GM19324 (cell line): ENCODE measurements around the gene EIF2B5.
"Not testable (repeated sequence)": the region's sequence is repeated elsewhere in the genome, so short reads cannot be mapped to it uniquely, and the experiment has no call there.

Experiments
- ATAC-seq: cut with Tn5 transposase; IDR thresholded peaks from one replicate; pipeline ENCODE4 v1.9.1; 2021; ENCODE audit warnings: mild to moderate bottlenecking, moderate library complexity; ENCODE audit not compliant: unreplicated experiment, low FRiP score

EIF2B5 gene

DNA sequence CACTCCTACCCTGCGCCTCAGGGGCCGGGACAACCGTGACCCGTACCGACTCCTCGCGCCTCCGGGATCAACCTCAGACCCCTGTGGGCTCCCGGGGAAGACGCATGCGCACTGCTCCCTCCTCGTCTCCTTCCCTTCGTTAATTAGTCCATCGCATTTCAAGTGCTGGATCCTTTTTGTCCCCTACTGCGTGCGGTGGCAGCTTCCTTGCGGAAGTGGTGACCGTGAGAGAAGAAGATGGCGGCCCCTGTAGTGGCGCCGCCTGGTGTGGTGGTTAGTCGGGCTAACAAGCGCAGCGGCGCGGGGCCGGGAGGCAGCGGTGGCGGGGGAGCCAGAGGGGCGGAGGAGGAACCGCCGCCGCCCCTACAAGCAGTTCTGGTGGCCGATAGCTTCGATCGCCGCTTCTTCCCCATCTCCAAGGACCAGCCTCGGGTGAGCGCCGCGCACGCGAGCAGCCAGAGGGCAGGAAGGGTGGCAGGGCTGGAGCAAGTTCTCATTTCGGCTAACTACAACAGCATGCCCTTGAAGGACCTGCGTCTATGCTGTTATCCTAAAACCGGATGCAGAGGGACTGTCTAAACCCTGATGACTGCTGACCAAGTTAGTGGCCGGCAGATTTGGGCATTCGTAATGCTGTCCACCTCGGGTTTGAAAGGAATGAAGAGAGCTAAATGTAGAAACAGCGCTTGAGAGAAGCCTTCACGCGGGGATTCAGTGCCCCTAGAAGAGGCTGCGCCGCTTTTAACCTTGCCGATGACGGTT lies at the start of gene EIF2B5:
EIF2B5 (plus strand) TSS at position 210 of the 762 bp plus-strand sequence; CDS start at position 238, 28 bp downstream.
- ATAC-seq: peak; percentile 92

GRCh38 chr3:184085389-184085852 lies 49.7 kb upstream of the EIF2B5 start:
- ATAC-seq: no peak

DNA sequence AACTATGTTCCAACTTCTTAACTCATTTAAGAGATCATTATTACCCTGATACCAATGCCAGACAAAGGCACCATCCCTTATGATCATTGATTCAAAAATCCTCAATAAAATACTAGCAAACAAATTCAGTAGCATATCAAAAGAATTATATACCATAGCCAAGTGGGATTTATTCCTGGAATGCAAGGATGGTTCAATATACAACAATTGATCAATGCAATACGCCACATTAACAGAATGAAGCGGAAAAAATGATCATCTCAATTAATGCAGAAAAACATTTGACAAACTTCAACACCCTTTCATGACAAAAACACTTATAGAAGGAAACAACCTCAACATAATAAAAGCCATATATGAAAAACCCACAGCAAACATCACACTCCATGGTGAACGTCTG lies 43.0 kb upstream of the EIF2B5 start:
- no peak for ATAC-seq

DNA sequence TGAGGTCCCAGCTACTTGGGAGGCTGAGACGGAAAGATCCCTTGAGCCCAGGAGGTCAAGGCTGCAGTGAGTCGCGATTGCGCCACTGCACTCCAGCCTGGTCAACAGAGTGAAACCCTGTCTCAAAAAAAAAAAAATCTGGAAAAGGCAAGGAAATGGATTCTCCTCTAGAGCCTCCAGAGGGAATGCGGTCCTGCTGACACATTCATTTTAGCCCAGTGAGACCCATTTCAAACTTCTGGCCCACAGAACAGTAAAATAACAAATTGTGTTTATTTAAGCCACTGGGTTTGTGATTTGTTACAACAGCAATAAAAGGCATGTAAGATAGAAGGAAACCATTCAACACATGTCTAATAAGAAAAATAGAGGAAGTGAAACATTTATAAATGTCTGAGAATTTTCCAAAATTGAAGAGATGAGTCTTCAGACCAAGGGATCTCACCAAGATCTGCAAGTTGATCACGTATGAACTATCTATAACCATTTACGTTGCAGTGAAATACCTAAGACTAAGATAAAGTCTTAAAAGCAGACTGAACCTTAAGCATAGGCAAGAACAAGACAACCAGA lies 38.3 kb upstream of the EIF2B5 start, which contains the start of gene HTR3E:
HTR3E (plus strand) TSS at position 254 of the 573 bp plus-strand sequence. CDS start 466 bp downstream, outside the sequence.
- no peak for ATAC-seq

GRCh38 chr3:184097556-184097955 lies 37.6 kb upstream of the EIF2B5 start:
- ATAC-seq: no peak

DNA sequence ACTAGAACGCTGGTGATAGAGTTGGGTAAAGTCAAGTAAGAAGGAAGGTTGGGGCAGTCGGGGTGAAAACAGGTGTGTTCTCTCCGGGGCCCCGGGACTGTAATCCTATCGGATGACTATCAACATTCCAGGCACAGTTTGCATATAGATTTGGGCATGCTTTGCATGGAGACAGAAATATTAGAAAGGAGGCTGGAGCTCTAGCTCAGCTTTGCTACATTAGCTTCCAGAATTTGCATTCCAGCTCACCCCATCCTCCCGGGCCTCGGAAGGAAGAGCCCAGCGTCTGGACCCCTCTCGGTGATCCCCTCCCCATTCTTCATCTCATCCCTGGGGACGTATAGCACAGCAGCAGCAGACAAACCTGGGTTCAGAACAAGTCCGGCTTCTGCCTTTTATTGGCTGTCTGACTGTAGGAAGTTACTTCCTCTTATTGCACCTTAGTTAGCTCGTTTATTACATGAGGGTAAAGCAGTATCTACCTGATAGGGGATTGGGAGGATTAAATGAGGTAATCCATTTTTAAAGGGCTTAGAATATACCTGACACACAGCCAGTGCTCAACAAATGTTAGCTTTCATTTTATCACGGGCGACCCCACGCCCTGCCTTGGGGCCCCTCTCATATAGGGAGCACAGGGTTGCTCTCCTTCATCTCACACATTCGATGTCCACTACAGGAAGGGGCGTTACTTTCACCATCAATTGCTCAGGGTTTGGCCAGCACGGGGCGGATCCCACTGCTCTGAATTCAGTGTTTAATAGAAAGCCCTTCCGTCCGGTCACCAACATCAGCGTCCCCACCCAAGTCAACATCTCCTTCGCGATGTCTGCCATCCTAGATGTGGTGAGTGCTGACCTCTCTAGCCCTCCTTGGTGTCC lies 35.1 kb upstream of the EIF2B5 start:
- no peak for ATAC-seq

DNA sequence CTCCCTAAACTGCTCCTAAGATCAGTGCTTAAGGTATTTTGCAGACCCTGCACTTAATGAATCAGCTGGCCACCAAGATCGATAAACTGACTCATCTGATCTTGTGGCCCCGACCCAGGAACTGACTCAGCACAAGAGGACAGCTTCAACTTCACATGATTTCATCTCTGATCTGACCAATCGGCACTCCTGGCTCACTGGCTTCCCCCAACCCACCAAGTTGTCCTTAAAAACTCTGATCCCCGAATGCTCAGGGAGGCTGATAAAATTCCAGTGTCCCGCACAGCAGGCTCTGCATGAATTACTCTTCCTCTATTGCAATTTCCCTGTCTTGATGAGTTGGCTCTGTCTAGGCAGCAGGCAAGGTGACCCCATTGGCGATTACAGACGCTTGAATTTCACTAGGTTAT lies 24.8 kb upstream of the EIF2B5 start:
- ATAC-seq: no peak

DNA sequence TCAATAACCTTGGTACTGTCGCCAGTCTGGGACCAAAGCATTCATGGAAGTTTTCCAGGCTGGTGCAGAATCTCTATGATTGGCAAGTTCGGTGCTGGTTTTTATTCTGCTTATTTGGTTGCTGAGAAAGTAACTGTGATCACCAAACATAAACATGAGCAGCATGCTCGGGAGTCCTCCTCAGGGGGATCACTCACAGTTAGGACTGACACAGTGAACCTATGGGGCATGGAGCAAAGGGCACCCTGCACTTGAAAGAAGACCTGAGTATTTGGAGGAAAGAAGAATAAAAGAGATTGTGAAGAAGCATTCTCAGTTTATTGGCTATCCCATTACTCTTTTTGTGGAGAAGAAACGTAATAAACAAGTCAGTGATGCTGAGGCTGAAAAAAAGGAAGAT lies 19.1 kb upstream of the EIF2B5 start:
- no peak for ATAC-seq

- no peak for ATAC-seq
Measured at GRCh38 chr3:184117636-184118035, 17.5 kb upstream of the EIF2B5 start.

DNA sequence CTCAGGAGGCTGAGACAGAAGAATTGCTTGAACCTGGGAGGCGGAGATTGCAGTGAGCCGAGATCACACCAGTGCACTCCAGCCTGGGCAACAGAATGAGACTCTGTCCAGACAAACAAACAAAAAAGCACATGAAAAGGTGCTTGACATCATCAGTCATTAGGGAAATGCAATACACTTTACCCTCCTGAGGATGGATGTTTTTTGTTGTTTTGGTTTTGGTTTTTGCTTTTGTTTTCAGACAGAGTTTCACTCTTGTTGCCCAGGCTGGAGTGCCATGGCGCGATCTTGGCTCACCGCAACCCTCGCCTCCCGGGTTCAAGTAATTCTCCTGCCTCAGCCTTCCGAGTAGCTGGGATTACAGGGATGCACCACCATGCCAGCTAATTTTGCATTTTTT lies 14.1 kb upstream of the EIF2B5 start:
- ATAC-seq: not testable (repeated sequence)

DNA sequence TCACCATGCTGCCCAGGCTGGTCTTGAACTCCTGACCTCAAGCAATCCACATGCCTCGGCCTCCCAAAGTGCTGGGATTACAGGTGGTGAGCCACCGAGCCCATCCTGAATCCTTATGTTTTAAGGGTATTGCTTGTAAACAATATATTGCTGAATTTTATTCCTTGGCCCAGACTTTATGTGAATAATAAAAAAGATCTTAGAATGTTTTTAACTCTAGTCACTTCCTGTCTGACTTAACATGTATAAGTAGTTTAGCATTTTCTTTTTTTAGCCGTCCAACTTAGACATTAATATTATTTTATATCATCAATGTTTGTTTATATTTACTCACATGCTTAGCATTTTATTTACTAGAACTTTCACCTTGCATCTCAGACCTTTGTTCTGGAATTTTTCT lies 9.2 kb upstream of the EIF2B5 start:
- ATAC-seq: no peak

GRCh38 chr3:184129012-184129411 lies 6.1 kb upstream of the EIF2B5 start:
- no peak for ATAC-seq

DNA sequence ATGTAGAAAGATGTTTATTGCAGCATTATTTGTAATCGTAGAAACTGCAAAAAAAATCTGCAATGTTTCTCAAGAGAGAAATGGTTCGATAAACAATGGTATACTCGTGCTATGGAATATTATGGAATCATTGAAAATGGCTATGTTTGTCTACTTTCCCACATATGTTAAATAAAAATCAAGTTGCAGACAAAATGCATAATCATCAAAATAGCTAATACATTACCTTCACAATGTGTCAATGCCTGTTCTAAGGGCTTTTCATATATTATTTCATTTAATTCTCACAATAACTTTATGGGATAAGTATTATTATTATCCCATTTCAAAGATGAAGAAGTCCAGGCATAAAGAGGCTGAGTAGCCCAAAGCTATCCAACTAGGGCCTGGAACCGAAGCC lies 2.2 kb upstream of the EIF2B5 start:
- no peak for ATAC-seq

GRCh38 chr3:184133840-184134745 lies 1.1 kb upstream of the EIF2B5 start:
- no peak for ATAC-seq

GRCh38 chr3:184134746-184135148 lies 411 bp upstream of the EIF2B5 start:
- ATAC-seq: peak; percentile 18

- ATAC-seq: no peak
Measured at GRCh38 chr3:184135911-184136260, 728 bp downstream of the EIF2B5 start.

DNA sequence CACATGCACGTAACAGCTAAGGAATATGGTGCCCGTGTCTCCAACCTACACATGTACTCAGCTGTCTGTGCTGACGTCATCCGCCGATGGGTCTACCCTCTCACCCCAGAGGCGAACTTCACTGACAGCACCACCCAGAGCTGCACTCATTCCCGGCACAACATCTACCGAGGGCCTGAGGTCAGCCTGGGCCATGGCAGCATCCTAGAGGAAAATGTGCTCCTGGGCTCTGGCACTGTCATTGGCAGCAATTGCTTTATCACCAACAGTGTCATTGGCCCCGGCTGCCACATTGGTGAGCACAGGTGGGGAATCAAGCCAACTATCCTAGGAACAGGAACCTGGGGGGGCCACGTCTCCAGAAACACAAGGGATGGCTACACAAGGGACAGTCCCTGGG lies 5.3 kb downstream of the EIF2B5 start:
- ATAC-seq: no peak

GRCh38 chr3:184142199-184142598 lies 7.0 kb downstream of the EIF2B5 start:
- ATAC-seq: no peak

GRCh38 chr3:184143327-184143726 lies 8.2 kb downstream of the EIF2B5 start:
- ATAC-seq: no peak

GRCh38 chr3:184144505-184144904 lies 9.3 kb downstream of the EIF2B5 start:
- ATAC-seq: no peak
